Measurements from ENCODE around the gene MREG. TPM values are rescaled to one million over a fixed set of nuclear protein-coding genes. Genes with fewer than 3 reads are reported as not detected.
"Not testable (repeated sequence)": the region's sequence is repeated elsewhere in the genome, so short reads cannot be mapped to it uniquely, and the experiment has no call there.

Gene MREG
- polyA plus RNA-seq, 3 donors, result 0.14 to 0.47 TPM; not detected in 1

GRCh38 chr2:216012133-216012829 lies 1.1 kb downstream of the MREG start:
- TF ChIP-seq CTCF (IDR thresholded peaks at IDR 0.05), result no peak
- no peak overlapping the region for H3K9ac ChIP-seq (ENCODE audit: insufficient read depth, low read length, poor library complexity, severe bottlenecking)
- H3K4me2 ChIP-seq (replicated peaks; ENCODE audit: extremely low read depth, low read length, poor library complexity, severe bottlenecking), result peak overlapping the region; percentile 85
- peaks cover 17% of the 10 kb centered on the region for H3K4me1 Mint-ChIP-seq
- no peaks in the 10 kb centered on the region for H3K9me3 ChIP-seq (replicated peaks in 1 of 2; ENCODE audit: control insufficient read depth in 1 of 2, insufficient read depth in 1 of 2, low read length in 2 of 2)
- peaks cover 7 to 12% of the 10 kb centered on the region in 2 donors for H3K4me1 ChIP-seq (ENCODE audit: control insufficient read depth in 1 of 2, insufficient read depth in 2 of 2, low read length in 2 of 2)
- H3K9me3 Mint-ChIP-seq, result no peaks in the 10 kb centered on the region
- no peaks in the 10 kb centered on the region for H4K20me1 ChIP-seq (ENCODE audit: insufficient read depth, low read length)
- 36% methylated on average over 3 of the region's 6 CpGs for WGBS (ENCODE audit: insufficient coverage)
- no peak overlapping the region for H3K27ac Mint-ChIP-seq
- peaks cover 9 to 14% (median 14%) of the 10 kb centered on the region in 3 donors for H3K27me3 Mint-ChIP-seq (ENCODE audit: low read depth in 3 of 3)
- no peak overlapping the region for H3K27ac ChIP-seq (ENCODE audit: low read depth in 1 of 2, low read length in 2 of 2)
- peaks cover 9 to 15% of the 10 kb centered on the region in 2 donors for H3K27me3 ChIP-seq (ENCODE audit: control insufficient read depth in 2 of 2, insufficient read depth in 2 of 2, low read length in 2 of 2)
- intact Hi-C loops (cut with micrococcal nuclease), result no loop called here
- peak overlapping the region in 1 of 3 experiments; percentile 74 for H3K4me3 ChIP-seq (replicated peaks in 1 of 3; ENCODE audit: low read depth in 2 of 3, low read length in 3 of 3)
- H3K4me3 Mint-ChIP-seq, result peak overlapping the region; percentile 79 to 91
- H3K79me2 ChIP-seq (ENCODE audit: insufficient read depth, low read length), result no peaks in the 10 kb centered on the region
- peak overlapping the region; percentile 73 for H2AFZ ChIP-seq (ENCODE audit: insufficient read depth, low read depth, low read length, poor library complexity, severe bottlenecking)
- H3K36me3 ChIP-seq (replicated peaks in 1 of 2; ENCODE audit: control insufficient read depth in 1 of 2, insufficient read depth in 2 of 2, low read length in 2 of 2), result no peaks in the 10 kb centered on the region
- peak in 1 of 3 donors; percentile 34 for DNase-seq
- peaks cover 5 to 16% of the 10 kb centered on the region in 2 donors for H3K36me3 Mint-ChIP-seq

- H3K4me3 Mint-ChIP-seq; H3K36me3 ChIP-seq (replicated peaks in 1 of 2; ENCODE audit: control insufficient read depth in 1 of 2, insufficient read depth in 2 of 2, low read length in 2 of 2); H4K20me1 ChIP-seq (ENCODE audit: insufficient read depth, low read length); H3K9me3 ChIP-seq (replicated peaks in 1 of 2; ENCODE audit: control insufficient read depth in 1 of 2, insufficient read depth in 1 of 2, low read length in 2 of 2); H3K36me3 Mint-ChIP-seq; H2AFZ ChIP-seq (ENCODE audit: insufficient read depth, low read depth, low read length, poor library complexity, severe bottlenecking); H3K4me2 ChIP-seq (replicated peaks; ENCODE audit: extremely low read depth, low read length, poor library complexity, severe bottlenecking); H3K27ac Mint-ChIP-seq; H3K9ac ChIP-seq (ENCODE audit: insufficient read depth, low read length, poor library complexity, severe bottlenecking); DNase-seq; H3K27ac ChIP-seq (ENCODE audit: low read depth in 1 of 2, low read length in 2 of 2); intact Hi-C loops (cut with micrococcal nuclease); H3K9me3 Mint-ChIP-seq; H3K4me3 ChIP-seq (replicated peaks in 1 of 3; ENCODE audit: low read depth in 2 of 3, low read length in 3 of 3); H3K79me2 ChIP-seq (ENCODE audit: insufficient read depth, low read length): not testable (repeated sequence)
- Histone ChIP-seq H3K27me3 (ENCODE audit: control insufficient read depth in 2 of 2, insufficient read depth in 2 of 2, low read length in 2 of 2) (peaks cover 9 to 15% of the 10 kb centered on the region in 2 donors), H3K4me1 (ENCODE audit: control insufficient read depth in 1 of 2, insufficient read depth in 2 of 2, low read length in 2 of 2) (peaks cover 13 to 24% of the 10 kb centered on the region in 2 donors)
- 94% methylated on average over 2 of the region's 2 CpGs for WGBS (ENCODE audit: insufficient coverage)
- H3K27me3 Mint-ChIP-seq (ENCODE audit: low read depth in 3 of 3), result peaks cover 9 to 17% (median 15%) of the 10 kb centered on the region in 3 donors
- peaks cover 30% of the 10 kb centered on the region for H3K4me1 Mint-ChIP-seq
Measured at GRCh38 chr2:216009215-216009614, 4.1 kb downstream of the MREG start.
